Anterior cingulate cortex (tissue), 58 donors: ENCODE measurements around the gene HPN.
A peak's percentile ranks its signal among the peaks of the same experiment; 100 is the strongest.

Source experiments
- DNase-seq, 58 donors: peaks; one replicate each; lab custom pipeline; 2025; lab: John Stamatoyannopoulos, UW

Gene HPN

DNA sequence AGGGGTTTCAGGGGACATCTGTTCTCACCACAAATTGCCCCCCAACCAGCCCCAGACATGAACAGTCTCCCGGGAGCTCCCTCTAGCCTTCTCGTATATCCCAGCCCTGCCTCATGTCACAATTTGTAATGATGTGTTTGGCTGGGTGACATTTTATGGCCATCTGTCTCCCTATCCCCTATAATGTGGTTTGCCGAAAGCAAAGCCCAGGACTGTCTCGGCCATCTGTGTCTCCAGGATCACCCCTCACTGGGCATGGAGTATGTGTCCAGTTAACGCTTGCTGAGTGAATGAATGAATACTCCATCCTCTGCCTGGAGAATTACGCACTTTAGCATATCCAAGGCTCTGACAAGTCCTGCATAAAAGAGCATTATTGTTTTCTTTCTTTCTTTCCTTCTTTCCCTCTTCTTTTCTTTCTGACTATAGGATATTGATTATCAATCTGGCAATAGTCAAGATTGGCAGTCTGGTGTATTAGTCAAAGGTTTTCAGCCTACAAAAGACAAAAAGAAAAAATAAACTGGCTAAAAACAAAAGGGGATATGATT is 15.1 kb downstream of the HPN start:
- no peak for DNase-seq

GRCh38 chr19:35058370-35058769 is 16.8 kb downstream of the HPN start:
- no peak for DNase-seq

DNA sequence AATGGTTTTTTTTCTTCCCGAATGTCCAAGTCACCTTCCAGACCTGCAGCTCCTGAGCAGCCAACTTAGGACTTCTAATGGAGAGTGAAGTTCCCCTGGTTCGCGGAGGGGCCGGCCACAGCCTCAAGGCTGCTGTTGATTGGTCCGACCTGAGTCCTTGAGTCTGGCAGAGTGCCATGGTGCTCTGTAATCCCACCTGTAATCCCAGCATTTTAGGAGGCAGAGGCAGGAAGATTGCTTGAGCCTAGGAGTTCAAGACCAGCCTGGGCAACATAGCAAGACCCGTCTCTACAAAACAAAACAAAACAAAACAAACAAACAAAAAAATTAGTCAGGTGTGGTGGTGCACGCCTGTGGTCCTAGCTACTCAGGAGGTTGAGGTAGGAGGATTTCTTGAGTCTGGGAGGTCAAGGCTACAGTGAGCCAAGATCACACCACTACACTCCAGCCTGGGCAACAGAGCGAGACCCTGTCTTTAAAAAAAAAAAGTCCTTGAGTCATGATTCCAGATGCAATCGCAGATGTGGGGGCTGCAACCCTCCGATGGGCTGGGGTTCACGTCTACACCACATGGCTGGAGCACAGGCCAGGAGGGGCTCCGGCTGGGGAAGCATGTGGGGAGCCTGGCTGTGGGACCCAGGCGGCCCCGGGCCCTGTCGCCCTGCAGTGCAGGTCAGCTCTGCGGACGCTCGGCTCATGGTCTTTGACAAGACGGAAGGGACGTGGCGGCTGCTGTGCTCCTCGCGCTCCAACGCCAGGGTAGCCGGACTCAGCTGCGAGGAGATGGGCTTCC is 17.7 kb downstream of the HPN start:
- DNase-seq, result no peak

- no peak for DNase-seq
These were observed 18.2 kb downstream of the HPN start for GRCh38 chr19:35059799-35060091.

DNA sequence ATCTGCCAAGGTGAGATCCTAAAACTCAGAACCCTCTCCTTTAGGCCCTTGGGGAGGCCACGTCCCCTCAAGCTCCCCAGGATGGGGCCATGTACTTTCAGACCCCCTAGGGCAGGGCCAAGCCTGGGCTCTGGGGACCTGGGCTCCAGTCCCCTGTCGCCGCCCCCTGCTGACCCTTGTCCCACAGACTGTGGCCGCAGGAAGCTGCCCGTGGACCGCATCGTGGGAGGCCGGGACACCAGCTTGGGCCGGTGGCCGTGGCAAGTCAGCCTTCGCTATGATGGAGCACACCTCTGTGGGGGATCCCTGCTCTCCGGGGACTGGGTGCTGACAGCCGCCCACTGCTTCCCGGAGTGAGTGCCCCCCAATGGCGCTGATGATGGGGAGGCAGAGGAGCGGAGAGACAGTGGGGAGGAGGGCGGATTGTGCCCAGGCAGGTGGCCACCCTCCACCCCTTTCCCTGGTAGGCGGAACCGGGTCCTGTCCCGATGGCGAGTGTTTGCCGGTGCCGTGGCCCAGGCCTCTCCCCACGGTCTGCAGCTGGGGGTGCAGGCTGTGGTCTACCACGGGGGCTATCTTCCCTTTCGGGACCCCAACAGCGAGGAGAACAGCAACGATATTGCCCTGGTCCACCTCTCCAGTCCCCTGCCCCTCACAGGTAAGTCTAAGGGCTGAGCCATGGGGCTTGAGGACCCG is 18.8 kb downstream of the HPN start:
- no peak for DNase-seq

DNA sequence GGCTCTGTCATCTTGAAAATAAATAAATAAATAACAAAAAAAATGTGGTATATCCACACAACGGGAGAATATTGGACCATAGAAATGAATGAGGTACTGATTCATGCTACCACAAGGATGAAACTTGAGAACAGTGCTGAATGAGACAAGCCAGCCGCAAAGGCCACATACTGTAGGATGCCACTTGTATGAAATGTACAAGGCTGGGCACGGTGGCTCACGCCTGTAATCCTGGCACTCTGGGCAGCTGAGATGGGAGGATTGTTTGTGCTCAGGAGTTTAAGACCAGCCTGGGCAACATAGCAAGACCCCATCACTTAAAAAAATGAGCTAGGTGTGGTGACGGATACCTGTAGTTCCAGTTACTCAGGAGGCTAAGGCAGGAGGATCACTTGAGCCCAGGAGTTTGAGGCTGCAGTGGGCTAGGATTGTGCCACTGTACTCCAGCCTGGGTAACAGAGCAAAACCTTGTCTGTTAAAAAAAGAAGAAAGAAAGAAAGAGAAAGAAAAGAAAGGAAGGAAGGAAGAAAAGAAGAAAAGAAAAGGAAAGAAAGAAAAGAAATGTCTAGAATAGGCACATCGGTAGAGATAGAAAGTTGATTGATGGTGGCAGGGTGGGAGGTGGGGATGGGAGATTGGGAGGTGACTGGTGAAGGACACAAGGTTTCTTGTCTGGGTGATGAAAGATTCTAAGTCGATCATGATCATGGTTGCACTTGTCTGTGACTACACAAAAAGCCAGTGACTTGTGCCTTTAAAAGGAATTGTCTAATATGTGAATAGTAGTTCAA is 20.3 kb downstream of the HPN start:
- DNase-seq, result no peak

DNA sequence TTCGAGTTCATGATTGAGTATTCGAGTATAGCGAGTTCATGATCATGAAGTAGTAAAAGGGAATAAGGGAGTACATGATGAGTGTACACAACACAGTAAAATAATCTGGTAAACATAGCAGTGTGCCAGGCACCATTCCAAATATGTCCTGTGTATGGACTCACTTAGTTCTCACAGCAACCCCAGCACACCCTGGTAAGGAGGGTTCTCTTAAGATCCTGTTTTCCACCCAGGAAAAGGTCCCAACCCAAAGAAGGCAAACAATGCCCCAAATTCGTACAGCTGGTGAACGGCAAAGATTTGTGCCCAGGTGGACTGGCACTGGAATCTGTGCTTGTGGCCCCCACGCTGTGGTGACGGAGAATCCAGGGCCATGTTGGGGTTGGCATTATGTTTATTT is 21.4 kb downstream of the HPN start:
- DNase-seq, result no peak

DNA sequence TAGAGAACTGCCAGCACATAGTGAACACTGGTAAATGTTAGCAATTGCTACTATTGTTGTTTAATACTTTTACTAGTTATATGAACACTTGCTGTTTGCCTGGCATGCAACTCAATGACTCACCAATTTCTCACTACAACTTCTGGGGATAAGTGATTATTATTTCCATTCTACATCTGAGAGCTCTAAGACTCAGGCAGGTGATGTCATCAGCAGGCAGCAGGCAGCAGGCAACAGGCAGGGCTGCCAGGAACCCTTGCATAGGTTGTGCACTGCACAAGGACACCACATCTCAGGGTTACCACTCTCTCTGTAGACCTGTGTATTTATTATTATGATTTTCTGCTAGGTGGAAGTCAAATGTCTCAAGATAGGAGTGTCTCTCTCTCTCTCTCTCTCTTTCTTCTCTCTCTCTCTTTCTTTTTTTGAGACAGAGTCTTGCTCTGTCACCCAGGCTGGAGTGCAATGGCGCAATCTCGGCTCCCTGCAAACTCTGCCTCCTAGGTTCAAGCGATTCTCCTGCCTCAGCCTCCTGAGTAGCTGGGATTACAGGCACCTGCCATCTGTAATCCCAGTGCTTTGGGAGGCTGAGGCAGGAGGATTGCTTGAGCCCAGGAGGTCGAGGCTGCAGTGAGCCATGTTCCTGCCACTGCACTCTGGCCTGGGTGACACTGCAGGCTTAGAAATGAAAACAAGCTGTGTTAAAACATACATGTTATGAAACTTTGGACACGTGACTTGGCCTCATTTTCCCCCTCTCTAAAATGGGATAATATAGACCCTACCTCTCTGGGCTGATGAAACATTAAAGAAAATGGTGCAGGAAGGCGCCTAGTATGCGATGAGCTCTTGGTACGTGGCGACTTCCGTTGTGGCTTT is 22.7 kb downstream of the HPN start:
- DNase-seq, result no peak

DNA sequence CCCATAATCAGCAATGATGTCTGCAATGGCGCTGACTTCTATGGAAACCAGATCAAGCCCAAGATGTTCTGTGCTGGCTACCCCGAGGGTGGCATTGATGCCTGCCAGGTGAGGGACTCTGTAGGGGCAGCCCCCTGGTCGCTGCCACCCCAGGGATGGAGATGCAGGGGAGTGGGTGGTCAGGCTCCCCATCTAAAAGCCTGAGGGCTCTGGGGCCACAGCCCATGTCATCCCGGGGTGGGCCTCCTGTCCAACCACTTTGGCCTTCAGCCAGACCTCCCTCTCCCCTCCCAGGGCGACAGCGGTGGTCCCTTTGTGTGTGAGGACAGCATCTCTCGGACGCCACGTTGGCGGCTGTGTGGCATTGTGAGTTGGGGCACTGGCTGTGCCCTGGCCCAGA is 24.1 kb downstream of the HPN start:
- no peak for DNase-seq

DNA sequence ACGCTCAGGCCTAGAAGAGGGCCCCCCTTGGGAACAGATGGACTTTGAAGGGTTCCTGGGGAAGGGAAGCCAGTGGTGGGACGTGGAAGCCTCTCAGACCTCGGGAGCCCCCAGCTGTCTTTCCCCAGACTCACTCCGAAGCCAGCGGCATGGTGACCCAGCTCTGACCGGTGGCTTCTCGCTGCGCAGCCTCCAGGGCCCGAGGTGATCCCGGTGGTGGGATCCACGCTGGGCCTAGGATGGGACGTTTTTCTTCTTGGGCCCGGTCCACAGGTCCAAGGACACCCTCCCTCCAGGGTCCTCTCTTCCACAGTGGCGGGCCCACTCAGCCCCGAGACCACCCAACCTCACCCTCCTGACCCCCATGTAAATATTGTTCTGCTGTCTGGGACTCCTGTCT is 24.6 kb downstream of the HPN start:
- DNase-seq, result no peak

DNA sequence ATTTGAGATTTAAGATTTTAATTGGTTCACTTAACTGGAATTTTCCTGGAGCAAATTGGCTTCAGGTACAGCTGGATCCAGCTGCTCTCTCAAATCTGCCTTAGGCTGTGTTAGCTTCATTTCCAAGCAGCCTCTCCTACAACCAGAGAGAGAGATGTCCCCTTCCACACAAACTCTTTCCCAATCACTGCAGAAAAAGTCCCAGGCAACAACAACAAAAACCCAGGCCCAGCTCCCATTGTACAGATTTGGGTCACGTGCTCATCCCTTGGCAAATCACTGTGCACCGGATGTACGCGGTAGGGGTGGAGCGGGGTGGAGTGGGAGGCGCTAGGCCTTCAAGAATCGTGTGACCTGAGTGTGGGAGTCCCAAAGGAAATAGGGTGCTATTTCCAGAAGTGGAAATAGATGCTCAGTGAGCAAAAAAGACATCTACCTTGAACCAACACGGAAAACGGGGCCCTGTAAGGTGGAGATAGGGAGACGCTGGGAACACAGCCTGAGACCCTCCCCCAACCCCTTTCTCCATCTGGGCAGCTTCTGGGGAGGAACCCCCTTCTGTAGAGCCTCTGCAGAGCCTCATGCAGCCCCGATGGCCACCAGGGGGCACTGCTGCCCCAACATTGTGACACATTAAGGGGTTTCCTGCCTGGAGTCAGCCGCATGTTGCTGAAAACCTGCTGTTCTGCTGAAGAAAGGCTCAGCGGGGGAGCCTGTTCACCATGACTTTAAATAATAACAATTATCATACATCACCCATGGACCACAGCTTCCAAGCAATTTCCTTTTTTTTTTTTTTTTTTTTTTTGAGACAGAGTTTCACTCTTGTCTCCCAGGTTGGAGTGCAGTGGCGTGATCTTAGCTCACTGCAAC is 25.4 kb downstream of the HPN start:
- DNase-seq, result peak in 57 of 58 donors; percentile 12 to 96 (median 75)

- DNase-seq, result no peak
These were observed 27.6 kb downstream of the HPN start for GRCh38 chr19:35068941-35069634.

DNA sequence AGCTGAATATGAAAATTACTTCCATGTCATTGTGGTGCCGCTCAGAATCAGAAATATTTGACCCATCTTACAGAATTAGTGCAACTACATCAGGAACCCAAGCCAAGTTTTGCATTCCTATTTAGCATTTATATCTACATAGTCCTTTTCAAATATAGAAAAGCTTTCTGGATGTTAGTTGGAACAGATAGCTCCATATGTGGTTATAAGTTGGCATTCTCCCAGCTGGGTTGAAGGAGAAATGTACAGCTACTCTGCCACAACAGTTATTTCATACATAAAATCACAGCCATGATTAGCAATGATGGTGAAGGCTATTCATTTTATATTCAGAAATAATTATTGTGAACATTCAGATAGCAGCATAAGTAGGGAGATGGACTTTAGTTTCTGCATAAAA is 28.2 kb downstream of the HPN start:
- peak in 1 of 58 donors; percentile 24 for DNase-seq

- no peak for DNase-seq
These were observed 28.9 kb downstream of the HPN start for GRCh38 chr19:35070471-35070870.

- DNase-seq, result no peak
These were observed 32.0 kb downstream of the HPN start for GRCh38 chr19:35073516-35073915.

- no peak for DNase-seq
These were observed 32.4 kb downstream of the HPN start for GRCh38 chr19:35073941-35074340.

GRCh38 chr19:35074426-35075201 is 33.1 kb downstream of the HPN start:
- DNase-seq, result no peak
